DOHH2 (cell line): Measurements from ENCODE around the gene DLG1.

Experiments
- H3F3A ChIP-seq: fragments of 200-600 bp; sonication (generic), shearing (Covaris generic); 2 replicates; pipeline ENCODE4 v1.6.0; 2016; ENCODE audit warnings: antibody characterized with exemption, mild to moderate bottlenecking; ENCODE audit not compliant: control insufficient read depth, insufficient read depth
- H3K27ac ChIP-seq: fragments of 200-600 bp; sonication (generic); 2 replicates; pipeline ENCODE4 v1.5.1; 2014; ENCODE audit warnings: low read depth, mild to moderate bottlenecking, low read length, moderate library complexity
- H3K27me3 ChIP-seq: fragments of 200-600 bp; sonication (generic); 2 replicates; pipeline ENCODE4 v1.6.1; 2014; ENCODE audit warnings: mild to moderate bottlenecking, low read length, mixed read lengths; ENCODE audit not compliant: control insufficient read depth
- H3K36me3 ChIP-seq: fragments of 200-600 bp; sonication (generic); 2 replicates; pipeline ENCODE4 v1.6.1; 2014; ENCODE audit warnings: mild to moderate bottlenecking, low read length, moderate library complexity, mixed read lengths; ENCODE audit not compliant: control insufficient read depth
- H3K4me1 ChIP-seq: fragments of 200-600 bp; sonication (generic); 2 replicates; pipeline ENCODE4 v1.6.1; 2014; ENCODE audit warnings: mild to moderate bottlenecking, low read length, mixed read lengths; ENCODE audit not compliant: control insufficient read depth
- H3K4me2 ChIP-seq: fragments of 200-600 bp; sonication (generic); 2 replicates; pipeline ENCODE4 v1.6.0; 2014; ENCODE audit warnings: mild to moderate bottlenecking, low read length, moderate library complexity
- H3K4me3 ChIP-seq: fragments of 200-600 bp; sonication (generic); 2 replicates; pipeline ENCODE4 v1.5.1; 2014; ENCODE audit warnings: mild to moderate bottlenecking, low read length, mixed read lengths
- H3K79me2 ChIP-seq: fragments of 200-600 bp; sonication (generic); 2 replicates; pipeline ENCODE4 v1.6.1; 2014; ENCODE audit warnings: mild to moderate bottlenecking, low read length, mixed read lengths; ENCODE audit not compliant: control insufficient read depth
- H3K9me2 ChIP-seq: fragments of 200-600 bp; sonication (generic); replicated peaks from 2 replicates; pipeline ENCODE4 v1.6.1; 2014; ENCODE audit warnings: mild to moderate bottlenecking, low read length, mixed read lengths; ENCODE audit not compliant: control insufficient read depth
- H3K9me3 ChIP-seq: fragments of 200-600 bp; sonication (generic); 2 replicates; pipeline ENCODE4 v1.6.1; 2014; ENCODE audit warnings: antibody characterized with exemption, low read length, mixed read lengths; ENCODE audit not compliant: control insufficient read depth, insufficient read depth
- H4K20me1 ChIP-seq: fragments of 200-600 bp; sonication (generic); 2 replicates; pipeline ENCODE4 v1.6.0; 2014; ENCODE audit warnings: low read depth, mild to moderate bottlenecking, antibody characterized with exemption, low read length, moderate library complexity; ENCODE audit not compliant: control insufficient read depth, insufficient read depth
- EZH2phosphoT487 ChIP-seq: fragments of 200-600 bp; sonication (generic); IDR thresholded peaks from 2 replicates; pipeline ENCODE4 v1.6.1; 2017; ENCODE audit warnings: borderline replicate concordance, mild to moderate bottlenecking, antibody characterized with exemption, low read length, moderate library complexity, mixed read lengths
- TF ChIP-seq, protein P1 (sequence below): fragments of 200-600 bp; sonication (generic); IDR thresholded peaks from one replicate; pipeline ENCODE4 v1.5.1; 2014; ENCODE audit warnings: antibody characterized with exemption, mild to moderate bottlenecking, low read depth, low read length; ENCODE audit not compliant: poor library complexity, severe bottlenecking

Gene DLG1

DNA sequence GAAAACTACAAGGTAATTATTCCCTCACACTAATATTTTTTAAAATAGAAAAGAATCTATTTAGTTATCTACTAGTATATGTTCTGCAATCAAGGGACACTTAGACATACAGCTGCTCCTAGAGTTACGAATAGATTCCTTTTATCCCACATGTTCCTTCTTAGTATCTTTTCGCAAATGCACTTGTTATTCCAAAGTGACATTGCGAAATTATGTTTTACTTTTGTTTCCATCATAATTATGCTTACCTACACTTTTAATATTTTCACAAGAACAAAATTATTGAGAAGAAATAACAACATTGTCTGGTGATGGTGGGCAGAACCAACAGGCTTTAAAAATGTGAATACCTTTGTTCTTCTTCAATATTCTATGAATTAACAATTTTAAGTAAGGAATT is 161.7 kb downstream of the DLG1 start:
- Histone ChIP-seq H3K27ac (no peak overlapping the region), H3K4me2 (no peak overlapping the region), H3K4me3 (no peak overlapping the region), H4K20me1 (no peaks in the 10 kb centered on the region), H3K27me3 (no peaks in the 10 kb centered on the region), H3F3A (peaks cover 6% of the 10 kb centered on the region; the same call in 1 of the 2 replicates), H3K4me1 (peaks cover 18% of the 10 kb centered on the region), H3K9me2 (no peaks in the 10 kb centered on the region), H3K36me3 (peaks cover 60% of the 10 kb centered on the region), H3K79me2 (no peaks in the 10 kb centered on the region), H3K9me3 (peaks cover 8% of the 10 kb centered on the region; the same call in 1 of the 2 replicates)
- no peak for TF ChIP-seq EZH2phosphoT487
- TF ChIP-seq, protein P1, sequence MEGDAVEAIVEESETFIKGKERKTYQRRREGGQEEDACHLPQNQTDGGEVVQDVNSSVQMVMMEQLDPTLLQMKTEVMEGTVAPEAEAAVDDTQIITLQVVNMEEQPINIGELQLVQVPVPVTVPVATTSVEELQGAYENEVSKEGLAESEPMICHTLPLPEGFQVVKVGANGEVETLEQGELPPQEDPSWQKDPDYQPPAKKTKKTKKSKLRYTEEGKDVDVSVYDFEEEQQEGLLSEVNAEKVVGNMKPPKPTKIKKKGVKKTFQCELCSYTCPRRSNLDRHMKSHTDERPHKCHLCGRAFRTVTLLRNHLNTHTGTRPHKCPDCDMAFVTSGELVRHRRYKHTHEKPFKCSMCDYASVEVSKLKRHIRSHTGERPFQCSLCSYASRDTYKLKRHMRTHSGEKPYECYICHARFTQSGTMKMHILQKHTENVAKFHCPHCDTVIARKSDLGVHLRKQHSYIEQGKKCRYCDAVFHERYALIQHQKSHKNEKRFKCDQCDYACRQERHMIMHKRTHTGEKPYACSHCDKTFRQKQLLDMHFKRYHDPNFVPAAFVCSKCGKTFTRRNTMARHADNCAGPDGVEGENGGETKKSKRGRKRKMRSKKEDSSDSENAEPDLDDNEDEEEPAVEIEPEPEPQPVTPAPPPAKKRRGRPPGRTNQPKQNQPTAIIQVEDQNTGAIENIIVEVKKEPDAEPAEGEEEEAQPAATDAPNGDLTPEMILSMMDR, result no peak

DNA sequence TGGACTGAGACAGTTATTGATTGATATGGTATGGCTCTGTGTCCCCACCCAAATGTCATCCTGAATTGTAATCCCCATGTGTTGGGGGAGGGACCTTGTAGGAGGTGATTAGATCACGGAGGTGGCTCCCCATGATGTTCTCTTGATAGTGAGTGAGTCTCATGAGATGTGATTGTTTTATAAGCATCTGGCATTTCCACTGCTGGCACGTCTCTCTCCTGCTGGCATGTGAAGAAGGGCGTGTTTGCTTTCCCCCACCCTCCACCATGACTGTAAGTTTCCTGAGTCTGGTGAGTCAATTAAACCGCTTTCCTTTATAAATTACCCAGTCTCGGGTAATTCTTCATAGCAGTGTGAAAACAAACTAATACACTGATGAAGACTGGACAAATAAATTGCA is 163.2 kb downstream of the DLG1 start:
- H3K27me3 ChIP-seq, result no peaks in the 10 kb centered on the region
- no peak overlapping the region for H3K4me2 ChIP-seq
- peaks cover 6% of the 10 kb centered on the region; the same call in 1 of the 2 replicates for H3F3A ChIP-seq
- H3K9me3 ChIP-seq, result peaks cover 8% of the 10 kb centered on the region; the same call in 1 of the 2 replicates
- no peaks in the 10 kb centered on the region for H3K9me2 ChIP-seq
- H3K79me2 ChIP-seq, result no peaks in the 10 kb centered on the region
- H3K4me3 ChIP-seq, result no peak overlapping the region
- H4K20me1 ChIP-seq, result no peaks in the 10 kb centered on the region
- peaks cover 62% of the 10 kb centered on the region for H3K36me3 ChIP-seq
- H3K4me1 ChIP-seq, result peaks cover 12% of the 10 kb centered on the region
- TF ChIP-seq EZH2phosphoT487, result no peak
- TF ChIP-seq, protein P1, result no peak
- H3K27ac ChIP-seq, result no peak overlapping the region

DNA sequence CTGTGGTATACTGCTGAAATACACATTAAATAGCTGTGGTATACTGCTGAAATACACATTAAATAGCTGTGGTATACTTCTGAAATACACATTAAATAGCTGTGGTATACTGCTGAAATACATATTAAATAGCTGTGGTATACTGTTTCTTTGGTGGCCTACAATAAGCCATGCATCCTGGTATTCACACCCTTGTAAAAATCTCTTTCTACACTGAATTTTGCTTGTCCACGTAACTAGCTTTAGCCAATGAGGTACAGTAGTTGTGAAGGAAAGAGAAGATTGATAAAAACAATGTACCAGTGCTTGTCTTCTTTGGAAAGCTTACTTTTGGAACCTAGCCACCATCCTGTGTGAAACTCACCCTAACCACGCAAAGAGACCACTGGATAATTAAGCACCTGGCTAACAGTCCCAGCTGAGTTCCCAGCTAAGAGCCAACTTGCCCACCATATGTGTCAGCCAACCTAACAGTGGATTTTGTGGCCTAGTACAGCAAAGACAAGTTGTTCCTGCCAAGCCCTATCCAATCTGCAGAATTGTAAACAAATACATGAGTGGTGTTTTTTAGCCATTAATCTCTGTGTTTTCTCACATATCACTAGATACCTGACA is 165.4 kb downstream of the DLG1 start:
- Histone ChIP-seq H3K4me3 (no peak overlapping the region), H3K4me2 (no peak overlapping the region), H3K27ac (no peak overlapping the region), H3K4me1 (no peaks in the 10 kb centered on the region), H4K20me1 (no peaks in the 10 kb centered on the region), H3K9me2 (no peaks in the 10 kb centered on the region), H3K27me3 (no peaks in the 10 kb centered on the region), H3F3A (no peaks in the 10 kb centered on the region), H3K36me3 (peaks cover 63% of the 10 kb centered on the region), H3K79me2 (no peaks in the 10 kb centered on the region), H3K9me3 (peaks cover 8% of the 10 kb centered on the region; the same call in 1 of the 2 replicates)
- TF ChIP-seq EZH2phosphoT487, result no peak
- TF ChIP-seq, protein P1, result no peak
